ENCODE data around the gene CER1.

Gene CER1

DNA sequence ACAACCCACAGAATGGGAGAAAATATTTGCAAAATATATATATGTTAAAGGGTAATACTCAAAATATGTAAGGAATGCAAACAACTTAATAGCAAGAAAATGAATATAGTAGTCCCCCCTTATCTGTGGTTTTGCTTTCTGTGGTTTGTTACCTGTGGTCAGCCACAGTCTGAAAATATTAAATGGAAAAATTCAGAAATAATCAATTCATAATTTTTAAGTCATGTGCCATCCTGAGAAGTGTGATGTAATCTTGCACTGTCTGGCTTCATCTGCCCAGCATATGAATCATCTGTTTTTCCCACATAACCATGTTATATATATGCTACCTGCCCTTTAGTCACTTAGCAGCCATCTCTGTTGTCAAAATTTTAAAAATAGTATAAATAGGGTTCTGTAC is 11.7 kb downstream of the CER1 start:
- in situ Hi-C loops (cut with MboI; ENCODE audit: low pct_unique_long_range_greater_than_20kb, low sequenced_read_pairs, unreplicated experiment) = no loop called here
- TF ChIP-seq, protein P1, sequence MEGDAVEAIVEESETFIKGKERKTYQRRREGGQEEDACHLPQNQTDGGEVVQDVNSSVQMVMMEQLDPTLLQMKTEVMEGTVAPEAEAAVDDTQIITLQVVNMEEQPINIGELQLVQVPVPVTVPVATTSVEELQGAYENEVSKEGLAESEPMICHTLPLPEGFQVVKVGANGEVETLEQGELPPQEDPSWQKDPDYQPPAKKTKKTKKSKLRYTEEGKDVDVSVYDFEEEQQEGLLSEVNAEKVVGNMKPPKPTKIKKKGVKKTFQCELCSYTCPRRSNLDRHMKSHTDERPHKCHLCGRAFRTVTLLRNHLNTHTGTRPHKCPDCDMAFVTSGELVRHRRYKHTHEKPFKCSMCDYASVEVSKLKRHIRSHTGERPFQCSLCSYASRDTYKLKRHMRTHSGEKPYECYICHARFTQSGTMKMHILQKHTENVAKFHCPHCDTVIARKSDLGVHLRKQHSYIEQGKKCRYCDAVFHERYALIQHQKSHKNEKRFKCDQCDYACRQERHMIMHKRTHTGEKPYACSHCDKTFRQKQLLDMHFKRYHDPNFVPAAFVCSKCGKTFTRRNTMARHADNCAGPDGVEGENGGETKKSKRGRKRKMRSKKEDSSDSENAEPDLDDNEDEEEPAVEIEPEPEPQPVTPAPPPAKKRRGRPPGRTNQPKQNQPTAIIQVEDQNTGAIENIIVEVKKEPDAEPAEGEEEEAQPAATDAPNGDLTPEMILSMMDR (IDR thresholded peaks at IDR 0.05; ENCODE audit: extremely low read depth, insufficient read depth, missing control alignments) = no peak
- DNase-seq (ENCODE audit: low spot score) = no peak

DNA sequence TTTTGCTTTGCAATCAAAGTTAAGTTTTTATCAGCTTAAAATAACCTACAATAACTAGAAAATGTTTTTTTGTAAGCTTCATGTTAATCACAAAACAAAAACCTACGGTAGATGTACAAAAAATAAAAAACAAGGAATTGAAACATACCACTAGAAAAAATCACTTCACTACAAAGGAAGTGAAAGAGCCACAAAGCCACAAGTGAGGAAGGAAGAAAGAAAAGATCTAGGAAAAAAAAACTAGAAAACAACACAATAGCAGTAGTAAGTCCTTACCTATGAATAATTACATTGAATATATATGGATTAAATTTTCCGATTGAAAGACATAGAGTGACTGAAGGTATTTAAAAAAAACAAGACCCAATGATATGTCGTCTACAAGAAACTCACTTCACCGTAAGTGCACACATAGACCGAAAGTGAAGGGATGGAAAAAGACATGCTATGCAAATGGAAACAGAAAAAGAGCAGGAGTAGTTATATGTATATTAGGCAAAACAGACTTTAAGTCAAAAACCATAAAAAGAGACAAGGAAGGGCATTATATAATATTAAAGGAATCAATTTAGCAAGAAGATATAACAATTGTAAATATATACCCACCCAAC is 15.9 kb downstream of the CER1 start:
- in situ Hi-C loops (cut with MboI; ENCODE audit: low pct_unique_long_range_greater_than_20kb, low sequenced_read_pairs, unreplicated experiment) = no loop called here
- TF ChIP-seq, protein P1 (IDR thresholded peaks at IDR 0.05; ENCODE audit: extremely low read depth, insufficient read depth, missing control alignments) = no peak
- DNase-seq (ENCODE audit: low spot score) = no peak

DNA sequence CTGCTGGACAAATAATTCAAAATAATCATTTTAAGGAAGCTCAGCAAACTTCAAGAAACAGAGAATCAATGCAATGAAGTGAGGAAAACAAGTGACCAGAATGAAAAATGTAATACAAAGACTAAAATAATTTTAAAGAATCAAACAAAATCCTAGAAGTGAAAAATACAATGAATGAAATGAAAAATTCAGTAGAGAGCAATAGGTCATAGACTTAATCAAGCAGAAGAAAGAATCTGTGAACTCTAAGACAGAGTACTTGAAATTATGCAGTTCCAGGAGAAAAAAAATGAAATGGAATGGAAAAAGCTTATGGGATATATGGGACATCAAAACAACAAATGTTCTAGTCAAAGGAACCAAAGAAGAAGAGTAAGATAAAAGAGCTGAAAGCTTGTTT is 17.5 kb downstream of the CER1 start:
- TF ChIP-seq, protein P1 (IDR thresholded peaks at IDR 0.05; ENCODE audit: extremely low read depth, insufficient read depth, missing control alignments) = no peak
- in situ Hi-C loops (cut with MboI; ENCODE audit: low pct_unique_long_range_greater_than_20kb, low sequenced_read_pairs, unreplicated experiment) = no loop called here
- no peak for DNase-seq (ENCODE audit: low spot score)

DNA sequence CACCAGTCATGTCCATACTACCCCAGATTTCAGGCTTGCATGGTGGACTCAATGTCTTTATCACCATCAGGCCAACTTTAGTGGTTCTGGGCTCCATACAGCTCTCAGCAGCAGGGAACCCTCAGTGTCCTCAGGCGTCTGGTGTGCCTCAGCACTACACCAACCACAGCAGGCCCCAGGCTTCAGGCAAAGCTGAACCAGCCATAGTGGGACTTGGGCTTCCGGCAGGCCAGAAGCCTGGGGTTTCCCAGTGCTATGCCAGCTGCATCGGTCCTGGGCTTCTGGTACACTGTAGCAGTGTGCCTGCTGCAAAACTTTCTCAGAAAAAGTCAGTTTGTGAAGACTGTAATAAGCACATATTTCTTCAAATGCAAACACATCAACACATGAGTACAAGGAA is 18.3 kb downstream of the CER1 start:
- no peak for DNase-seq (ENCODE audit: low spot score)
- in situ Hi-C loops (cut with MboI; ENCODE audit: low pct_unique_long_range_greater_than_20kb, low sequenced_read_pairs, unreplicated experiment) = no loop called here
- TF ChIP-seq, protein P1 (IDR thresholded peaks at IDR 0.05; ENCODE audit: extremely low read depth, insufficient read depth, missing control alignments) = no peak

DNA sequence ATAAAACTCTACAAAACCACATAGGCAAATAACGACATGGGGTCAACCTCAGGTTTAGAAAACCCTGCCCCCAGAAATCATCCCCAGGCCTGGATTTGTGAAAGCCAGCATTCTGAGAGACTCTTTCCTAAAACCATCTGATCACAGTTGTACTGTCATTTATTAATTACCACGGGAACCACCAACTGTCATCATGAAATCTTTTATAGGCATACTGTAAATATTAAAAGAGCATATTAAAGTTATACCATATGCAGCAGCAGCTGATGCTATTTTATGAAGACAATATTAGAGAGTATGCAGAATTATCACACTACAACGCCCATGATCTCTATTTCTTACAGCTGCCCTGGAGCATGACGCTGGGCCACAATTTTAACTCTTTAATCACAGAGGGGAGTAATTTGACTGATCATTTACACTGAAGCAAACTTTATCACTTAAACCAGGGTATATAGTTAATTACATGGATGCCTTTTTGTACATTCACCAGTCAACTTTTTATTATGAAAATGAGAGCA is 20.3 kb downstream of the CER1 start:
- DNase-seq (ENCODE audit: low spot score) = no peak
- TF ChIP-seq, protein P1 (IDR thresholded peaks at IDR 0.05; ENCODE audit: extremely low read depth, insufficient read depth, missing control alignments) = no peak
- in situ Hi-C loops (cut with MboI; ENCODE audit: low pct_unique_long_range_greater_than_20kb, low sequenced_read_pairs, unreplicated experiment) = no loop called here

DNA sequence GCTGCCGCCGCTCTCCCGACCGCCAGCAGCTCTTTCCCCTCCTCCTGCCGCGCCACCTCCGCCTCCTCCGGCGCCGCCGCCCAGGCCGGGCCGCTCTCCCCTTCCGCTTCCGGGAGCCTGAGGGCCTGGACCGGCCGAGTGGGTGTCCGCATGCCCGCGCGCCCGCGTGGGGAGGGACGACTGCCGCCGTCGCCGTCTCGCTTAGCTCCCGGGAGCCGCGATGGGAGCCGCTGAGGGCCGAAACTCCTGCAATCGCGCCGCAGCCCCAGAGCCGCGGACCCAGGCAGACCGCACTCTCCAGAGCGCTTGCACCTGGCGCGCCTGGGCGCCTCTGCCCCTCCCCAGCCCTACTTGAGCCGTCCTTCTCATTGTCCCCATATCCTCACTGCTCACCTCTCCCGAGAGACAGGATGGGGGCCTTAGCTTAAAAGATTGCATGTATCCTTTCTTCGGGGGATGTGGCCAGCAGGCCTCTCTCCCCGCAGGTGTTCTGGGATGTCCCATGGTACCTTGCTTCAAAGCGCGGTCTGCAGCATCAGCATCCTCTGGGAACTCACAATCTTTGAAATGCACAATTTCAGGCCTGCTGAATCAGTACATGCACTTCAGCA is 29.2 kb downstream of the CER1 start, which contains the start of gene ZDHHC21:
Gene ZDHHC21 (minus strand): TSS at position 182 of the 611 bp plus-strand sequence. CDS start 19,092 bp downstream, outside the sequence.
- in situ Hi-C loops (cut with MboI; ENCODE audit: low pct_unique_long_range_greater_than_20kb, low sequenced_read_pairs, unreplicated experiment) = no loop called here
- peak; percentile 85 for DNase-seq (ENCODE audit: low spot score)
- TF ChIP-seq, protein P1 (IDR thresholded peaks at IDR 0.05; ENCODE audit: extremely low read depth, insufficient read depth, missing control alignments) = no peak

All from GM13977 (cell line).